ENCODE results near the gene P4HA1. TPM values are rescaled to one million over a fixed set of nuclear protein-coding genes. Genes with fewer than 3 reads are reported as not detected.

The P4HA1 gene
- total and polyA plus RNA-seq, 9 of the 15 experiments (the other 6 are each of a cell fraction or from before 2014, with no cell fraction given) = 20.2 to 177 (median 28.6) TPM

DNA sequence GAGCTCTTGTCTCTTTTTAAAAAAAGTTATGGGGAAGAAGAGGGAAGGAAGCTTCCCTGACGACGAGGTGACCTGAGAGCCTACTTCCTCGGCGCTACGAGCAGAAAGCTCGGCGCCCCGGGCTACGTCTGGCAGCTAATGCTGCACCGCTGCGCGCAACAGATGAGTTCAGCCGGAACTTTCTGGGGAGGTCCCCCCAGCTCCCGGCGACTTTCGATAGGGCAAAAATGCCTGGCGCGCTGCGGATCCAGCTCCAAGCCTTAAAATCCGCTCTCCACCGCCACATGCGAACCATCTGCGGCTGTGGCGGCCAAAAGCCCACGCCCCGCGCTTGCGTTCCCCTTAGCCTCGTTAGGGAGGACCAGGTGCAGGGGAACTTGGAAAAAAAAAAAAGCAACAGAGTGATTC is 621 bp downstream of the P4HA1 start (continued):
- TF ChIP-seq MAZ (CRISPR knock-in tag; conservative IDR thresholded peaks at IDR 0.05 in 1 of 2, IDR thresholded peaks at IDR 0.05 in 1 of 2) = no peak
- no peak for TF ChIP-seq ZC3H4 (CRISPR knock-in tag; IDR thresholded peaks at IDR 0.05; ENCODE audit: borderline replicate concordance)
- TF ChIP-seq ZNF785 (CRISPR knock-in tag; IDR thresholded peaks at IDR 0.05) = no peak
- TF ChIP-seq, protein P1, sequence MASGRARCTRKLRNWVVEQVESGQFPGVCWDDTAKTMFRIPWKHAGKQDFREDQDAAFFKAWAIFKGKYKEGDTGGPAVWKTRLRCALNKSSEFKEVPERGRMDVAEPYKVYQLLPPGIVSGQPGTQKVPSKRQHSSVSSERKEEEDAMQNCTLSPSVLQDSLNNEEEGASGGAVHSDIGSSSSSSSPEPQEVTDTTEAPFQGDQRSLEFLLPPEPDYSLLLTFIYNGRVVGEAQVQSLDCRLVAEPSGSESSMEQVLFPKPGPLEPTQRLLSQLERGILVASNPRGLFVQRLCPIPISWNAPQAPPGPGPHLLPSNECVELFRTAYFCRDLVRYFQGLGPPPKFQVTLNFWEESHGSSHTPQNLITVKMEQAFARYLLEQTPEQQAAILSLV (tag; IDR thresholded peaks at IDR 0.05) = no peak
- TF ChIP-seq ZNF766 (CRISPR knock-in tag; conservative IDR thresholded peaks at IDR 0.05) = peak; percentile 38; the same call in 1 of the 2 replicates
- TF ChIP-seq, protein P2, sequence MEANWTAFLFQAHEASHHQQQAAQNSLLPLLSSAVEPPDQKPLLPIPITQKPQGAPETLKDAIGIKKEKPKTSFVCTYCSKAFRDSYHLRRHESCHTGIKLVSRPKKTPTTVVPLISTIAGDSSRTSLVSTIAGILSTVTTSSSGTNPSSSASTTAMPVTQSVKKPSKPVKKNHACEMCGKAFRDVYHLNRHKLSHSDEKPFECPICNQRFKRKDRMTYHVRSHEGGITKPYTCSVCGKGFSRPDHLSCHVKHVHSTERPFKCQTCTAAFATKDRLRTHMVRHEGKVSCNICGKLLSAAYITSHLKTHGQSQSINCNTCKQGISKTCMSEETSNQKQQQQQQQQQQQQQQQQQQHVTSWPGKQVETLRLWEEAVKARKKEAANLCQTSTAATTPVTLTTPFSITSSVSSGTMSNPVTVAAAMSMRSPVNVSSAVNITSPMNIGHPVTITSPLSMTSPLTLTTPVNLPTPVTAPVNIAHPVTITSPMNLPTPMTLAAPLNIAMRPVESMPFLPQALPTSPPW (CRISPR knock-in tag; IDR thresholded peaks at IDR 0.05) = no peak
- TF ChIP-seq FOXP1 (CRISPR knock-in tag; IDR thresholded peaks at IDR 0.05) = no peak
- no peak for TF ChIP-seq SNIP1 (IDR thresholded peaks at IDR 0.05; ENCODE audit: low read depth)
- TF ChIP-seq, protein P3, sequence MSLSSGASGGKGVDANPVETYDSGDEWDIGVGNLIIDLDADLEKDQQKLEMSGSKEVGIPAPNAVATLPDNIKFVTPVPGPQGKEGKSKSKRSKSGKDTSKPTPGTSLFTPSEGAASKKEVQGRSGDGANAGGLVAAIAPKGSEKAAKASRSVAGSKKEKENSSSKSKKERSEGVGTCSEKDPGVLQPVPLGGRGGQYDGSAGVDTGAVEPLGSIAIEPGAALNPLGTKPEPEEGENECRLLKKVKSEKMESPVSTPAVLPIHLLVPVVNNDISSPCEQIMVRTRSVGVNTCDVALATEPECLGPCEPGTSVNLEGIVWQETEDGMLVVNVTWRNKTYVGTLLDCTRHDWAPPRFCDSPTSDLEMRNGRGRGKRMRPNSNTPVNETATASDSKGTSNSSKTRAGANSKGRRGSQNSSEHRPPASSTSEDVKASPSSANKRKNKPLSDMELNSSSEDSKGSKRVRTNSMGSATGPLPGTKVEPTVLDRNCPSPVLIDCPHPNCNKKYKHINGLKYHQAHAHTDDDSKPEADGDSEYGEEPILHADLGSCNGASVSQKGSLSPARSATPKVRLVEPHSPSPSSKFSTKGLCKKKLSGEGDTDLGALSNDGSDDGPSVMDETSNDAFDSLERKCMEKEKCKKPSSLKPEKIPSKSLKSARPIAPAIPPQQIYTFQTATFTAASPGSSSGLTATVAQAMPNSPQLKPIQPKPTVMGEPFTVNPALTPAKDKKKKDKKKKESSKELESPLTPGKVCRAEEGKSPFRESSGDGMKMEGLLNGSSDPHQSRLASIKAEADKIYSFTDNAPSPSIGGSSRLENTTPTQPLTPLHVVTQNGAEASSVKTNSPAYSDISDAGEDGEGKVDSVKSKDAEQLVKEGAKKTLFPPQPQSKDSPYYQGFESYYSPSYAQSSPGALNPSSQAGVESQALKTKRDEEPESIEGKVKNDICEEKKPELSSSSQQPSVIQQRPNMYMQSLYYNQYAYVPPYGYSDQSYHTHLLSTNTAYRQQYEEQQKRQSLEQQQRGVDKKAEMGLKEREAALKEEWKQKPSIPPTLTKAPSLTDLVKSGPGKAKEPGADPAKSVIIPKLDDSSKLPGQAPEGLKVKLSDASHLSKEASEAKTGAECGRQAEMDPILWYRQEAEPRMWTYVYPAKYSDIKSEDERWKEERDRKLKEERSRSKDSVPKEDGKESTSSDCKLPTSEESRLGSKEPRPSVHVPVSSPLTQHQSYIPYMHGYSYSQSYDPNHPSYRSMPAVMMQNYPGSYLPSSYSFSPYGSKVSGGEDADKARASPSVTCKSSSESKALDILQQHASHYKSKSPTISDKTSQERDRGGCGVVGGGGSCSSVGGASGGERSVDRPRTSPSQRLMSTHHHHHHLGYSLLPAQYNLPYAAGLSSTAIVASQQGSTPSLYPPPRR (CRISPR knock-in tag; IDR thresholded peaks at IDR 0.05; ENCODE audit: borderline replicate concordance) = no peak
- no peak for TF ChIP-seq MTA3 (IDR thresholded peaks at IDR 0.05; ENCODE audit: borderline replicate concordance)
- TF ChIP-seq ZNF551 (CRISPR knock-in tag; IDR thresholded peaks at IDR 0.05) = no peak
- no peak for TF ChIP-seq XRCC4 (IDR thresholded peaks at IDR 0.05; ENCODE audit: extremely low read depth, insufficient read depth, insufficient read length)
- no peak for TF ChIP-seq KDM2B (CRISPR knock-in tag; IDR thresholded peaks at IDR 0.05)
- TF ChIP-seq SMARCB1 (IDR thresholded peaks at IDR 0.05; ENCODE audit: insufficient read length, low read depth) = no peak
- no peak for TF ChIP-seq U2AF2 (optimal IDR thresholded peaks at IDR 0.05; ENCODE audit: low read depth, low read length)
- TF ChIP-seq MTA2 (IDR thresholded peaks at IDR 0.05; ENCODE audit: low read depth) = no peak
- no peak for TF ChIP-seq TCFL5 (CRISPR knock-in tag; conservative IDR thresholded peaks at IDR 0.05)
- no peak for TF ChIP-seq ASH1L (IDR thresholded peaks at IDR 0.05; ENCODE audit: borderline replicate concordance, low read depth, partially characterized antibody)
- no peak for TF ChIP-seq ZEB2 (IDR thresholded peaks at IDR 0.05)
- no peak for TF ChIP-seq ARID2 (IDR thresholded peaks at IDR 0.05)
- TF ChIP-seq TRIM28 (IDR thresholded peaks at IDR 0.05) = no peak
- no peak for TF ChIP-seq DPF2 (IDR thresholded peaks at IDR 0.05)
- TF ChIP-seq ZNF57 (CRISPR knock-in tag; IDR thresholded peaks at IDR 0.05) = no peak
- TF ChIP-seq HLTF (IDR thresholded peaks at IDR 0.05) = no peak
- TF ChIP-seq KLF1 (tag; IDR thresholded peaks at IDR 0.05) = no peak
- TF ChIP-seq SOX6 (IDR thresholded peaks at IDR 0.05) = no peak
- no peak for TF ChIP-seq BRD4 (IDR thresholded peaks at IDR 0.05)
